ENCODE data around the gene VRK3.

The VRK3 gene

GRCh38 chr19:49930483-49931011 lies 94.6 kb downstream of the VRK3 start:
- no peak for DNase-seq (ENCODE audit: low read depth, low spot score)

GRCh38 chr19:49929611-49930482 lies 95.3 kb downstream of the VRK3 start:
- peak; percentile 88 for DNase-seq (ENCODE audit: low read depth, low spot score)

GRCh38 chr19:49929121-49929610 lies 96.0 kb downstream of the VRK3 start, which contains the start of the genes ATF5 and NUP62:
ATF5 (plus strand) TSS chr19:49929205; CDS start chr19:49930851, 1,646 bp downstream.
NUP62 (minus strand) TSS chr19:49929504; CDS start chr19:49909807, 19,697 bp downstream.
- DNase-seq (ENCODE audit: low read depth, low spot score) = peak; percentile 65

GRCh38 chr19:49927526-49928264 lies 97.5 kb downstream of the VRK3 start:
- no peak for DNase-seq (ENCODE audit: low read depth, low spot score)

GRCh38 chr19:49926515-49926914 lies 98.7 kb downstream of the VRK3 start:
- DNase-seq (ENCODE audit: low read depth, low spot score) = no peak

Data from smooth muscle cell of the brain vasculature (primary cell).